Kidney (tissue), 14 donors: Measurements from ENCODE around the gene LRP5. TPM values are rescaled to one million over a fixed set of nuclear protein-coding genes. Genes with fewer than 3 reads are reported as not detected.
A peak's percentile ranks its signal among the peaks of the same experiment; 100 is the strongest.

Experiments used
- DNase-seq, 5 donors: peaks; one replicate each; pipeline ENCODE4 v3.0.0-alpha.2; 2013 to 2020
- FAIRE-seq: peaks from 2 replicates; lab custom pipeline; 2012; peaks lifted over from hg19 to GRCh38; lab: Jason Lieb, UNC
- H3K27ac ChIP-seq, 2 donors: one replicate each; pipeline ENCODE4 v1.7.0; 2013; ENCODE audit warnings: low read depth in 2 of 2, low read length in 2 of 2, inconsistent platforms in 1 of 2
- H3K27me3 ChIP-seq: one replicate; pipeline ENCODE4 v1.7.1; 2013; ENCODE audit warnings: low read length, inconsistent platforms; ENCODE audit not compliant: control insufficient read depth, insufficient read depth
- H3K36me3 ChIP-seq, 3 donors: one replicate each; pipeline versions ENCODE4 v1.7.0 to v1.7.1; 2013; ENCODE audit warnings: low read length in 3 of 3, control low read depth in 1 of 3, inconsistent platforms in 1 of 3; ENCODE audit not compliant: insufficient read depth in 3 of 3, control insufficient read depth in 2 of 3
- H3K4me1 ChIP-seq, 3 donors: one replicate each; pipeline versions ENCODE4 v1.7.0 to v1.7.1; 2013; ENCODE audit warnings: low read length in 3 of 3, inconsistent platforms in 1 of 3, low read depth in 1 of 3; ENCODE audit not compliant: control insufficient read depth in 2 of 3, insufficient read depth in 2 of 3
- H3K4me3 ChIP-seq, 3 donors: one replicate each; pipeline versions ENCODE4 v1.7.0 to v1.8.1; 2013; ENCODE audit warnings: low read length in 3 of 3, control low read depth in 1 of 3, inconsistent platforms in 1 of 3
- H3K9ac ChIP-seq, 3 donors: one replicate each; pipeline versions ENCODE4 v1.7.0 to v1.7.1; 2013; ENCODE audit warnings: low read length in 3 of 3, control low read depth in 1 of 3, inconsistent platforms in 1 of 3
- H3K9me3 ChIP-seq, 3 donors: one replicate each; pipeline versions ENCODE4 v1.7.0 to v1.7.1; 2013; ENCODE audit warnings: low read length in 3 of 3, control low read depth in 1 of 3, inconsistent platforms in 1 of 3; ENCODE audit not compliant: control insufficient read depth in 2 of 3, insufficient read depth in 1 of 3
- intact Hi-C: fragments of 100-400 bp; cut with DNase I; formaldehyde crosslinking; loops from one replicate; pipeline ENCODE4 v1.11.1; 2022
- polyA plus RNA-seq: library from polyadenylated mRNA; stranded (reverse); fragments of 350-450 nt; fragmentation: Illumina TruSeq; extraction: RNeasy Lipid Tissue Mini Kit (QIAGEN cat#74804); gene quantifications from one replicate; pipeline ENCODE4 v1.2.3, GENCODE V29; 2014; ENCODE audit warnings: low read depth, low replicate concordance; ENCODE audit not compliant: insufficient read depth
- total RNA-seq: library from RNA; stranded (reverse); fragmentation: NEBNext Ultra II Directional; extraction: Animal tissue kit (Norgen Biotek cat#: 25700); gene quantifications from one replicate; pipeline ENCODE4 v1.2.1, GENCODE V29; 2021
- TF ChIP-seq, protein P1 (sequence below): IDR thresholded peaks from 3 replicates; pipeline ENCODE4 v1.5.1; 2012; ENCODE audit warnings: mild to moderate bottlenecking, moderate library complexity, borderline replicate concordance; ENCODE audit not compliant: insufficient read depth; ENCODE audit errors: extremely low read depth
- donor health status: control.
- donor health status: control.
- donor health status: control.
- donor health status: control.
- donor health status: control.
- donor health status: DM: yes; HTN: yes; CAD: no.
- donor health status: Normal renal cell carcinoma (clear cell type).

LRP5 gene
- total and polyA plus RNA-seq, 2 donors from 2014 or later, result 55.4 to 71.3 TPM

GRCh38 chr11:68347345-68347744 is 35.0 kb downstream of the LRP5 start:
- TF ChIP-seq, protein P1, sequence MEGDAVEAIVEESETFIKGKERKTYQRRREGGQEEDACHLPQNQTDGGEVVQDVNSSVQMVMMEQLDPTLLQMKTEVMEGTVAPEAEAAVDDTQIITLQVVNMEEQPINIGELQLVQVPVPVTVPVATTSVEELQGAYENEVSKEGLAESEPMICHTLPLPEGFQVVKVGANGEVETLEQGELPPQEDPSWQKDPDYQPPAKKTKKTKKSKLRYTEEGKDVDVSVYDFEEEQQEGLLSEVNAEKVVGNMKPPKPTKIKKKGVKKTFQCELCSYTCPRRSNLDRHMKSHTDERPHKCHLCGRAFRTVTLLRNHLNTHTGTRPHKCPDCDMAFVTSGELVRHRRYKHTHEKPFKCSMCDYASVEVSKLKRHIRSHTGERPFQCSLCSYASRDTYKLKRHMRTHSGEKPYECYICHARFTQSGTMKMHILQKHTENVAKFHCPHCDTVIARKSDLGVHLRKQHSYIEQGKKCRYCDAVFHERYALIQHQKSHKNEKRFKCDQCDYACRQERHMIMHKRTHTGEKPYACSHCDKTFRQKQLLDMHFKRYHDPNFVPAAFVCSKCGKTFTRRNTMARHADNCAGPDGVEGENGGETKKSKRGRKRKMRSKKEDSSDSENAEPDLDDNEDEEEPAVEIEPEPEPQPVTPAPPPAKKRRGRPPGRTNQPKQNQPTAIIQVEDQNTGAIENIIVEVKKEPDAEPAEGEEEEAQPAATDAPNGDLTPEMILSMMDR, result no peak
- no peak overlapping the region for H3K4me3 ChIP-seq
- FAIRE-seq, result no peak
- intact Hi-C loops, result no loop called here
- peaks cover 0 to 23% (median 17%) of the 10 kb centered on the region in 3 donors for H3K4me1 ChIP-seq
- no peaks in the 10 kb centered on the region for H3K36me3 ChIP-seq
- H3K27me3 ChIP-seq, result no peaks in the 10 kb centered on the region
- no peak overlapping the region for H3K9ac ChIP-seq
- no peak overlapping the region for H3K27ac ChIP-seq
- no peak for DNase-seq
- H3K9me3 ChIP-seq, result no peaks in the 10 kb centered on the region

GRCh38 chr11:68347841-68348240 is 35.5 kb downstream of the LRP5 start:
- H3K9ac ChIP-seq, result no peak overlapping the region
- H3K4me1 ChIP-seq, result peaks cover 0 to 23% (median 12%) of the 10 kb centered on the region in 3 donors
- TF ChIP-seq, protein P1, result no peak
- no peaks in the 10 kb centered on the region for H3K27me3 ChIP-seq
- no peak for FAIRE-seq
- no peak for DNase-seq
- H3K9me3 ChIP-seq, result no peaks in the 10 kb centered on the region
- H3K36me3 ChIP-seq, result no peaks in the 10 kb centered on the region
- intact Hi-C loops, result no loop called here
- H3K27ac ChIP-seq, result no peak overlapping the region
- H3K4me3 ChIP-seq, result no peak overlapping the region

- Histone ChIP-seq H3K4me3 (no peak overlapping the region), H3K36me3 (no peaks in the 10 kb centered on the region), H3K4me1 (peaks cover 0 to 25% (median 14%) of the 10 kb centered on the region in 3 donors), H3K27ac (peak overlapping the region; percentile 65 to 73), H3K27me3 (no peaks in the 10 kb centered on the region), H3K9ac (no peak overlapping the region), H3K9me3 (no peaks in the 10 kb centered on the region)
- TF ChIP-seq, protein P1, result no peak
- DNase-seq (no peak), FAIRE-seq (no peak)
- intact Hi-C loops, result no loop called here
Observed at GRCh38 chr11:68349461-68350249, 37.3 kb downstream of the LRP5 start.
